B cell (primary cell): ENCODE results near the gene SWAP70.

Experiments used
- CTCF ChIP-seq: fragments of 200-600 bp; IDR thresholded peaks from one replicate; pipeline ENCODE4 v1.8.0; 2022; ENCODE audit warnings: antibody characterized with exemption, mild to moderate bottlenecking
- EZH2 ChIP-seq: IDR thresholded peaks from 2 replicates; pipeline ENCODE4 v1.6.1; 2012; ENCODE audit warnings: borderline replicate concordance, low read depth, mild to moderate bottlenecking, moderate library complexity, low read length; ENCODE audit not compliant: insufficient read depth, poor library complexity, severe bottlenecking

GRCh38 chr11:9771071-9771511 lies 107.2 kb downstream of the SWAP70 start:
- no peak for TF ChIP-seq CTCF
- TF ChIP-seq EZH2, result no peak
